Anterior cingulate cortex (tissue), 58 donors: ENCODE data around the gene ZNF624.

Experiments
- DNase-seq, 58 donors: peaks; one replicate each; lab custom pipeline; 2025; lab: John Stamatoyannopoulos, UW

Gene ZNF624

GRCh38 chr17:16599537-16599936 is 54.1 kb downstream of the ZNF624 start:
- DNase-seq: no peak

- DNase-seq: no peak
These were observed 60.1 kb downstream of the ZNF624 start for GRCh38 chr17:16593356-16594102.

- DNase-seq: peak in 57 of 58 donors; percentile 40 to 94 (median 86)
These were observed 64.3 kb downstream of the ZNF624 start for GRCh38 chr17:16589097-16589969.

- DNase-seq: no peak
These were observed 67.9 kb downstream of the ZNF624 start for GRCh38 chr17:16585796-16586195.

- DNase-seq: peak; percentile 30 to 95 (median 86)
These were observed 69.2 kb downstream of the ZNF624 start for GRCh38 chr17:16584273-16584995.

- DNase-seq: no peak
These were observed 69.9 kb downstream of the ZNF624 start for GRCh38 chr17:16583781-16584180.

GRCh38 chr17:16573466-16573865 is 80.2 kb downstream of the ZNF624 start:
- no peak for DNase-seq
